ENCODE measurements around the gene DDX39B.
A peak's percentile ranks its signal among the peaks of the same experiment; 100 is the strongest.
"Not testable (repeated sequence)": the region's sequence is repeated elsewhere in the genome, so short reads cannot be mapped to it uniquely, and the experiment has no call there.

Gene DDX39B

GRCh38 chr6:31569861-31570536, 28.2 kb upstream of the DDX39B start:
- intact Hi-C loops (cut with micrococcal nuclease), result no loop called here
- Mint-ChIP-seq H3K36me3 (ENCODE audit: low read depth) (no peaks in the 10 kb centered on the region), H3K4me3 (no peak overlapping the region), H3K27me3 (peaks cover 3% of the 10 kb centered on the region), H3K27ac (no peak overlapping the region), H3K4me1 (ENCODE audit: low read depth) (peaks cover 55% of the 10 kb centered on the region), H3K9me3 (no peaks in the 10 kb centered on the region)

DNA sequence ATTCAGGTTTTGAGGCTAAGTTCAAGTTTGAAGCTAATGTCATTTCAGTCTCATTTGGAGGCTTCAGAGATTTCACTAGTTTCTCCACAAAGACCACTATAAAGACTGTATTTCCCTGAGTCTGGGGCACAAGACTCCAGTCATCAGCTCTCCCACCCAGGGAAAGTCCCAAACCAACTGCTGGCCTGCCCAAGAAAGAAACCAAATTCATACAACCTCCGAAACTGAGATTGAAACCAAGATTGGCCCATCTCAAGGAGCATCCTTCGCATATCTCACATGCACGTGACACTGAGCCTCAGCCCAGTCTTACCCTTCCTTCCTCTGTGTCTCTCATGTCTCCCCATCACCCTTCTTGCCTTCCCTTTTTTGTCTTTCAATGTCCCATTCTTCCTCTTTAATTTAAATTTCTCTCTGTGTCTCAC, 26.7 kb upstream of the DDX39B start:
- intact Hi-C loops (cut with micrococcal nuclease), result no loop called here

GRCh38 chr6:31567531-31568370, 25.9 kb upstream of the DDX39B start:
- H3K4me1 Mint-ChIP-seq (ENCODE audit: low read depth), result peaks cover 47% of the 10 kb centered on the region
- no peak overlapping the region for H3K4me3 Mint-ChIP-seq
- H3K36me3 Mint-ChIP-seq (ENCODE audit: low read depth), result no peaks in the 10 kb centered on the region
- peak overlapping the region; percentile 71 for H3K27ac Mint-ChIP-seq
- intact Hi-C loops (cut with micrococcal nuclease), result no loop called here
- H3K9me3 Mint-ChIP-seq, result no peaks in the 10 kb centered on the region
- H3K27me3 Mint-ChIP-seq, result no peaks in the 10 kb centered on the region

More for the DNA sequence above, 26.7 kb upstream of the DDX39B start:
- Mint-ChIP-seq H3K9me3 (no peaks in the 10 kb centered on the region), H3K27me3 (peaks cover 3% of the 10 kb centered on the region), H3K4me1 (ENCODE audit: low read depth) (peaks cover 46% of the 10 kb centered on the region), H3K27ac (peak overlapping the region; percentile 71), H3K36me3 (ENCODE audit: low read depth) (no peaks in the 10 kb centered on the region), H3K4me3 (no peak overlapping the region)

DNA sequence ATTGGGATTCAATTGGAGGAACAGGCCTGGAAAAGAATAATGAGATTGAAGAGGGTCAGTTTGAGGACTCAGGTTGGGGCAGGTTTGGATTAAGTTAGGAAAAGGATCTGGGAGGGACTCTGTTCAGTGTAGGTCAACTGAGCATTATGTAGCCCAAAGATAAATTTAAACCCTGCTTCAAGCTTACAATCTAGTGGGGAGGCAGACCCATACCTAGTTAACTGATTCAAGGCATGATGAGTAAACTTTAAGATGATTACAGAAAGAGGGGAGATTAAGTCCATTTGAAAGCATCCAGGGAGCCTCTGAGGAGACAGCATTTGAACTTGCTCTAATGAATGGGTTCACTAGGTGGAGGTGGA, 18.9 kb upstream of the DDX39B start:
- no peaks in the 10 kb centered on the region for H3K9me3 Mint-ChIP-seq
- peak overlapping the region; percentile 13 for H3K4me3 Mint-ChIP-seq
- peaks cover 23% of the 10 kb centered on the region for H3K36me3 Mint-ChIP-seq (ENCODE audit: low read depth)
- H3K4me1 Mint-ChIP-seq (ENCODE audit: low read depth), result peaks cover 76% of the 10 kb centered on the region
- peak overlapping the region; percentile 89 for H3K27ac Mint-ChIP-seq
- intact Hi-C loops (cut with micrococcal nuclease), result no loop called here
- H3K27me3 Mint-ChIP-seq, result no peaks in the 10 kb centered on the region

GRCh38 chr6:31559958-31560696, 18.3 kb upstream of the DDX39B start:
- intact Hi-C loops (cut with micrococcal nuclease), result no loop called here
- peaks cover 23% of the 10 kb centered on the region for H3K36me3 Mint-ChIP-seq (ENCODE audit: low read depth)
- H3K27ac Mint-ChIP-seq, result peak overlapping the region; percentile 89
- no peaks in the 10 kb centered on the region for H3K9me3 Mint-ChIP-seq
- H3K4me3 Mint-ChIP-seq, result peak overlapping the region; percentile 61
- H3K4me1 Mint-ChIP-seq (ENCODE audit: low read depth), result peaks cover 76% of the 10 kb centered on the region
- H3K27me3 Mint-ChIP-seq, result no peaks in the 10 kb centered on the region

DNA sequence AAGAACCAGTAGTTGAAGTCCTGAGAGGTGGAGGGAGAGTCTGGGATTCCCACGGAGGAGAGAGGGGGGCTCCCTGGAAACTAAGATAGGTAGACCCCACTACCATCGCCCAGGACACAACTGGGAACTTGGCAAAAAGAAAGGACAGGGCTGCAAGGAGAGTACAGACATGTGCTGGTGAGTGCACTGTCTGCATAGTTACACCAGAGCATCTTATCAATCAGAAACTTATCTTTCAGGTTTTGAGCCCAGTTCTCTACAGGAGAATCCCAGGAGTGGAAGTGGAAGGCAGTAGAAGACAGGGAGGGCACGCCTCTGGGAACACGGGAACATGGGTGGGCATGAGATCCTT, 17.8 kb upstream of the DDX39B start:
- peak overlapping the region; percentile 61 for H3K4me3 Mint-ChIP-seq
- peaks cover 76% of the 10 kb centered on the region for H3K4me1 Mint-ChIP-seq (ENCODE audit: low read depth)
- H3K36me3 Mint-ChIP-seq (ENCODE audit: low read depth), result peaks cover 25% of the 10 kb centered on the region
- peak overlapping the region; percentile 89 for H3K27ac Mint-ChIP-seq
- no peaks in the 10 kb centered on the region for H3K9me3 Mint-ChIP-seq
- no peaks in the 10 kb centered on the region for H3K27me3 Mint-ChIP-seq
- intact Hi-C loops (cut with micrococcal nuclease), result no loop called here

DNA sequence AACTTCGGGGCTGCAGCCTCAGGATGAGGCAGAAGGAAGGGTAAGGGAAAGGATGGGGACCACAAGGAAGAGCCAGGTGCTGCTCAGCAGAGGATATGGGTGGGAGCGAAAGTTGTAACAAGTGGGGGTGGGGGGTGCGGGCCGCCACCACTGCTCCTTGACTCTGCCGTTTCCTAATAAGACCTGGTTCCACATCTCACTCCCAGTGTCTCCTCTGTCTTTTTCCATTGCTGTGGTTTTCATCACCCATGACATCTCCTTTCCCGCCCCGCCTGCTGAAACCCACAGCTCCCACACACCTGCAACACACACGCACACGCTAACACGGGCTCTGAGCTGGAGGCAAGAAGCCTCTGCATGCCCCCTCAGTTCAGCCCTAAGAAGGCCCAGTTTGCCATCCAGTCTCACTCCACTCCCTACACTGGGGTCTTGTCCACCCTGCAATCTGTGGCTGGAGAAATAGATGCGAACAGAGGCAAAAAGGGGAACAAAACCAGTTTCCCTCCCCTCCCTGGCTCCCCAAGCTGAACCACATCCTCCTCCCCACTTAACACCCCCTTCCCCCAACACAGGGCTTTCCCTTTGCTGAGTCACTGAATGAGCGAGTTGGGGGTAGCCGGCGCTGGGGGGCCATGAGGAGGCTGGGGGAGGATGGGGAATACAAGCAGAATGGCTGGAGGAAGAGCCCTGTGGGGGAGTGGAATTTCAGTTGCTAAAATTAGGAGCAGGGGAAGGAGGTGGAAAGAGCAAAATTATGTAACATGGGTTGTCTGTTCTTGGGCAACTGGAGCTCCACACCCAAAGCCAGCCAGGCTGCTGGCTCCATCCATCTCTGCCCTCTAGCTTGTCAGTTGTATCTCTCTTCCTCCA, 17.1 kb upstream of the DDX39B start:
- H3K36me3 Mint-ChIP-seq (ENCODE audit: low read depth), result peaks cover 32% of the 10 kb centered on the region
- H3K4me3 Mint-ChIP-seq, result peak overlapping the region; percentile 61
- peak overlapping the region; percentile 89 for H3K27ac Mint-ChIP-seq
- H3K4me1 Mint-ChIP-seq (ENCODE audit: low read depth), result peaks cover 73% of the 10 kb centered on the region
- no peaks in the 10 kb centered on the region for H3K9me3 Mint-ChIP-seq
- no peaks in the 10 kb centered on the region for H3K27me3 Mint-ChIP-seq
- intact Hi-C loops (cut with micrococcal nuclease), result no loop called here

DNA sequence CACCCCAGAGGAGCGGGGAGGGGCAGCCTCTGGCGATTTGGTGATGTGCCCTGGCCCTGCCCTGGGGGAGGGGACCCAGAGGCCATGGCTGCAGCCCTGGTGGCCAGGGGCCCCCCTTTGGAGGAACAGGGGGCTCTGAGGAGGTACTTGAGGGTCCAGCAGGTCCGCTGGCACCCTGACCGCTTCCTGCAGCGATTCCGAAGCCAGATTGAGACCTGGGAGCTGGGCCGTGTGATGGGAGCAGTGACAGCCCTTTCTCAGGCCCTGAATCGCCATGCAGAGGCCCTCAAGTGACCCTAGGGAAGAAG, 16.5 kb upstream of the DDX39B start:
- peaks cover 68% of the 10 kb centered on the region for H3K4me1 Mint-ChIP-seq (ENCODE audit: low read depth)
- peaks cover 35% of the 10 kb centered on the region for H3K36me3 Mint-ChIP-seq (ENCODE audit: low read depth)
- peak overlapping the region; percentile 89 for H3K27ac Mint-ChIP-seq
- intact Hi-C loops (cut with micrococcal nuclease), result no loop called here
- peak overlapping the region; percentile 61 for H3K4me3 Mint-ChIP-seq
- no peaks in the 10 kb centered on the region for H3K9me3 Mint-ChIP-seq
- no peaks in the 10 kb centered on the region for H3K27me3 Mint-ChIP-seq

GRCh38 chr6:31557443-31558317, 15.9 kb upstream of the DDX39B start:
- no peaks in the 10 kb centered on the region for H3K27me3 Mint-ChIP-seq
- peaks cover 62% of the 10 kb centered on the region for H3K4me1 Mint-ChIP-seq (ENCODE audit: low read depth)
- intact Hi-C loops (cut with micrococcal nuclease), result no loop called here
- H3K27ac Mint-ChIP-seq, result peak overlapping the region; percentile 89
- no peaks in the 10 kb centered on the region for H3K9me3 Mint-ChIP-seq
- peaks cover 39% of the 10 kb centered on the region for H3K36me3 Mint-ChIP-seq (ENCODE audit: low read depth)
- H3K4me3 Mint-ChIP-seq, result peak overlapping the region; percentile 61

GRCh38 chr6:31556307-31556706, 14.5 kb upstream of the DDX39B start:
- Mint-ChIP-seq H3K27me3 (no peaks in the 10 kb centered on the region), H3K4me3 (no peak overlapping the region), H3K9me3 (no peaks in the 10 kb centered on the region), H3K36me3 (ENCODE audit: low read depth) (peaks cover 47% of the 10 kb centered on the region), H3K4me1 (ENCODE audit: low read depth) (peaks cover 51% of the 10 kb centered on the region), H3K27ac (no peak overlapping the region)
- intact Hi-C loops (cut with micrococcal nuclease), result no loop called here

DNA sequence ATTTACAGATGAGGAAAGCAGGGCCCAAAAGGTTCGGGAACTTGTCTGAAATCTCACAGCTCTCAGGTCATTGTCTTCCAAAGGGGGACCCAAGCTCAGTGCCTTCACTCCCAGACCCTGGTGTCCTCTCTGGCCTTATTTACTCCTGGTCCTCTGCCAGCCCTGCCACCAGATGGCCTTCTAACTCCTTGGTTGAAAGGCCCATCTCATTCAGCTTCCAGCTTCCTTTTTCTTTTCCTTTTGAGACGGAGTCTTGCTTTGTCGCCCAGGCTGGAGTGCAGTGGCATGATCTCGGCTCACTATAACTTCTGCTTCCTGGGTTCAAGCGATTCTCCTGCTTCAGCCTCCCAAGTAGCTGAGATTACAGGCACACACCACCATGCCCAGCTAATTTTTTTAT, 9.6 kb upstream of the DDX39B start:
- Mint-ChIP-seq H3K36me3 (ENCODE audit: low read depth) (peaks cover 47% of the 10 kb centered on the region), H3K27ac (peak overlapping the region; percentile 41), H3K4me1 (ENCODE audit: low read depth) (peaks cover 30% of the 10 kb centered on the region)
- intact Hi-C loops (cut with micrococcal nuclease), result loop anchor here (1.0 kb wide), 1 partner anchor 47 kb away; no protein-coding TSS in a partner anchor
- H3K4me3 Mint-ChIP-seq, H3K27me3 Mint-ChIP-seq, H3K9me3 Mint-ChIP-seq: not testable (repeated sequence)

DNA sequence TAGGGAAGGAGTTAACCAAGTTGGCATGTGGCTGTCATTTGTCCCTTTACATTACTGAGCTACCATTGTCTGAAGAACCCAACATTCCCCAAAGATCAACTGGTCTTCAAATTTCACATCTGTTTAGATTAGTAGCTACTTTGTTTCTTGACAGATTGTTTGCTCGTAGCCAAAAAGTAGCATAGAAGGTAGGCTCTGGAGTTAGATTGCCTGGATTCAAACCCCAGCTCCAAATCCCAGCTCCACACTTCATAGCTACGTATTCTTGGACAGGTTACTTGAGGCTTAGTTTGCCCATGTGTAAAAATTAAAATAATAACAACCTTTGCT, 6.7 kb upstream of the DDX39B start:
- peaks cover 37% of the 10 kb centered on the region for H3K36me3 Mint-ChIP-seq (ENCODE audit: low read depth)
- no peaks in the 10 kb centered on the region for H3K27me3 Mint-ChIP-seq
- intact Hi-C loops (cut with micrococcal nuclease), result loop anchor here (5.0 kb wide), 1 partner anchor 284 kb away; no protein-coding TSS in a partner anchor
- no peaks in the 10 kb centered on the region for H3K9me3 Mint-ChIP-seq
- peaks cover 34% of the 10 kb centered on the region for H3K4me1 Mint-ChIP-seq (ENCODE audit: low read depth)
- H3K27ac Mint-ChIP-seq, result peak overlapping the region; percentile 80
- H3K4me3 Mint-ChIP-seq, result peak overlapping the region; percentile 77

Data from dendritic cell treated with granulocyte-macrophage colony-stimulating factor and Interleukin-4, amounts not matched to agents 40 ng/mL and 50 ng/mL, for 4 days (primary cell).